Adrenal gland (tissue), 12 donors: ENCODE data around the gene NOL6. TPM values are rescaled to one million over a fixed set of nuclear protein-coding genes. Genes with fewer than 3 reads are reported as not detected.

Experiments used
- DNase-seq, 7 donors: peaks; one replicate each; pipeline ENCODE4 v3.0.0-alpha.2; 2019 to 2020
- H3K27ac ChIP-seq, 5 donors: fragments of 200-600 bp; sonication (generic) in 4 of 5; 1 replicate in 3 of 5; 2 replicates in 2 of 5; pipeline versions ENCODE4 v1.5.1 to v1.8.0; 2016 to 2020; ENCODE audit warnings: mild to moderate bottlenecking in 1 of 5
- H3K27me3 ChIP-seq: fragments of 200-600 bp; 2 replicates; pipeline ENCODE4 v1.8.0; 2021
- H3K36me3 ChIP-seq, 2 donors: fragments of 200-600 bp; replicated peaks in 1 of 2; 1 replicate in 1 of 2; 2 replicates in 1 of 2; pipeline versions ENCODE4 v1.5.1 to v1.8.0; 2018 to 2022
- H3K4me1 ChIP-seq, 2 donors: fragments of 200-600 bp; replicated peaks in 1 of 2; 1 replicate in 1 of 2; 2 replicates in 1 of 2; pipeline versions ENCODE4 v1.5.1 to v1.8.0; 2018 to 2021
- H3K4me3 ChIP-seq, 4 donors: fragments of 200-600 bp; sonication (generic) in 3 of 4; one replicate each; pipeline ENCODE4 v1.5.1; 2016 to 2018
- H3K9me3 ChIP-seq, 3 donors: fragments of 200-600 bp; sonication (generic) in 1 of 3; replicated peaks in 1 of 3; 1 replicate in 2 of 3; 2 replicates in 1 of 3; pipeline versions ENCODE4 v1.5.1 to v1.8.0; 2016 to 2021
- CTCF ChIP-seq, 6 experiments: fragments of 450-650 bp in 4 of 6; fragments of 200-600 bp in 2 of 6; sonication (generic) in 1 of 6; IDR thresholded peaks; 1 replicate in 5 of 6; 2 replicates in 1 of 6; pipeline versions ENCODE4 v1.5.1 to v1.8.0; 2016 to 2021; ENCODE audit warnings: antibody characterized with exemption in 6 of 6, mild to moderate bottlenecking in 2 of 6, moderate library complexity in 1 of 6
- POLR2A ChIP-seq, 2 donors: fragments of 450-650 bp; IDR thresholded peaks; one replicate each; pipeline ENCODE4 v1.6.1; 2017; ENCODE audit warnings: antibody characterized with exemption in 2 of 2, mild to moderate bottlenecking in 2 of 2, moderate library complexity in 1 of 2
- WGBS, 4 donors: extraction: QIAGEN DNeasy Blood & Tissue Kit in 2 of 4; methylation state at CpG; one replicate each; pipeline versions ENCODE4 v1.1.5 to v1.1.7; 2013 to 2017; 5-methylcytosine and 5-hydroxymethylcytosine counted together
- intact Hi-C, 2 donors: fragments of 100-400 bp; cut with DNase I; formaldehyde crosslinking; loops; one replicate each; pipeline versions ENCODE4 v1.14.1 to v1.15.0; 2022 to 2023
- polyA plus RNA-seq, 3 donors: library from polyadenylated mRNA; stranded (reverse); fragments of 200-250 nt in 2 of 3; fragments of 350-450 nt in 1 of 3; fragmentation: Illumina TruSeq in 1 of 3; extraction: RNeasy Lipid Tissue Mini Kit (QIAGEN cat#74804) in 1 of 3; gene quantifications; one replicate each; pipeline ENCODE4 v1.2.3, GENCODE V29; 2013 to 2014
- total RNA-seq, 9 donors: library from RNA; depleted of rRNA in 4 of 9; stranded (reverse); fragments of >200 nt in 4 of 9; fragments of 120-200 nt in 1 of 9; fragmentation: NEBNext Ultra II Directional in 1 of 9; extraction: Animal tissue kit (Norgen Biotek cat#: 25700) in 1 of 9; gene quantifications; one replicate each; pipeline versions ENCODE4 v1.1.0 to v1.2.4, GENCODE V29; 2013 to 2023
- donor health status: healthy with polysubstance abuse.
- donor health status: Bipolar disorder and iron deficiency.
- donor health status: DM: yes; HTN: yes; CAD: no.
- donor health status: DM: no; HTN: no; CAD: no.
- donor health status: DM: no; HTN: no; CAD: no.
- donor health status: DM: yes; HTN: yes; CAD: no.

NOL6 gene
- total and polyA plus RNA-seq, 12 donors = 17.0 to 45.7 (median 28.9) TPM

GRCh38 chr9:33453999-33454660, 19.6 kb downstream of the NOL6 start:
- DNase-seq = no peak
- Histone ChIP-seq H3K4me3 (no peak overlapping the region), H3K9me3 (no peaks in the 10 kb centered on the region), H3K27me3 (no peaks in the 10 kb centered on the region), H3K4me1 (no peaks in the 10 kb centered on the region), H3K27ac (no peak overlapping the region), H3K36me3 (no peaks in the 10 kb centered on the region)
- WGBS, 4 donors = 84 to 94% (median 88%) methylated on average over 10 to 11 of the region's 11 CpGs
- intact Hi-C loops = loop anchor here in 1 of 2 donors (10.0 kb wide), 1 partner anchor 79 kb away; no protein-coding TSS in a partner anchor
- TF ChIP-seq POLR2A (IDR thresholded peaks at IDR 0.05) (no peak), CTCF (IDR thresholded peaks at IDR 0.05) (no peak)

GRCh38 chr9:33453286-33453860, 20.4 kb downstream of the NOL6 start:
- TF ChIP-seq CTCF (IDR thresholded peaks at IDR 0.05) (no peak), POLR2A (IDR thresholded peaks at IDR 0.05) (no peak)
- no peaks in the 10 kb centered on the region for H3K4me1 ChIP-seq
- no peaks in the 10 kb centered on the region for H3K36me3 ChIP-seq
- 75 to 88% (median 81%) methylated on average over 2 to 3 of the region's 3 CpGs for WGBS, 4 donors
- no peaks in the 10 kb centered on the region for H3K9me3 ChIP-seq
- H3K4me3 ChIP-seq = no peak overlapping the region
- intact Hi-C loops = loop anchor here in 1 of 2 donors (10.0 kb wide), 1 partner anchor 79 kb away; no protein-coding TSS in a partner anchor
- no peaks in the 10 kb centered on the region for H3K27me3 ChIP-seq
- H3K27ac ChIP-seq = no peak overlapping the region
- no peak for DNase-seq

GRCh38 chr9:33452828-33453271, 20.9 kb downstream of the NOL6 start:
- no peak overlapping the region for H3K4me3 ChIP-seq
- H3K4me1 ChIP-seq = peaks cover 0 to 2% of the 10 kb centered on the region in 2 donors
- 13 to 36% (median 19%) methylated on average over 3 to 7 of the region's 7 CpGs for WGBS, 4 donors
- TF ChIP-seq POLR2A (IDR thresholded peaks at IDR 0.05) = no peak
- TF ChIP-seq CTCF (IDR thresholded peaks at IDR 0.05) = peak; percentile 34 to 63 (median 59)
- no peaks in the 10 kb centered on the region for H3K36me3 ChIP-seq
- H3K27ac ChIP-seq = no peak overlapping the region
- DNase-seq = peak in 6 of 7 donors; percentile 67 to 78 (median 74)
- no peaks in the 10 kb centered on the region for H3K27me3 ChIP-seq
- H3K9me3 ChIP-seq = no peaks in the 10 kb centered on the region
- intact Hi-C loops = loop anchor here in 1 of 2 donors (10.0 kb wide), 1 partner anchor 78 kb away; no protein-coding TSS in a partner anchor

- no peak overlapping the region for H3K4me3 ChIP-seq
- intact Hi-C loops = loop anchor here in 1 of 2 donors (10.0 kb wide), 1 partner anchor 76 kb away; no protein-coding TSS in a partner anchor
- 92 to 100% (median 99%) methylated on average over 2 to 4 of the region's 4 CpGs for WGBS, 4 donors
Measured at GRCh38 chr9:33450621-33451146, 23.0 kb downstream of the NOL6 start.

More at GRCh38 chr9:33450621-33451146, 23.0 kb downstream of the NOL6 start:
- DNase-seq = no peak
- peaks cover 6 to 12% of the 10 kb centered on the region in 2 donors for H3K4me1 ChIP-seq
- no peaks in the 10 kb centered on the region for H3K9me3 ChIP-seq
- TF ChIP-seq CTCF (IDR thresholded peaks at IDR 0.05) (no peak), POLR2A (IDR thresholded peaks at IDR 0.05) (no peak)
- no peaks in the 10 kb centered on the region for H3K27me3 ChIP-seq
- no peak overlapping the region for H3K27ac ChIP-seq
- H3K36me3 ChIP-seq = no peaks in the 10 kb centered on the region
